Cardiac muscle cell (in vitro differentiated cells and primary cell): Measurements from ENCODE around the gene RASEF. TPM values are rescaled to one million over a fixed set of nuclear protein-coding genes. Genes with fewer than 3 reads are reported as not detected.

Experiments used
- DNase-seq, 2 donors: peaks; one replicate each; pipeline versions ENCODE4 v3.0.0 to v3.0.0-alpha.2; 2010 to 2017; ENCODE audit warnings: low read depth in 1 of 2, low spot score in 1 of 2
- H3K27ac ChIP-seq: fragments of 200-600 bp; sonication (generic); 2 replicates; pipeline ENCODE4 v1.5.1; 2016
- H3K27me3 ChIP-seq: fragments of 200-600 bp; sonication (generic); 2 replicates; pipeline ENCODE4 v1.6.0; 2016; ENCODE audit warnings: control low read depth
- H3K36me3 ChIP-seq: fragments of 200-600 bp; sonication (generic); 2 replicates; pipeline ENCODE4 v1.5.1; 2016; ENCODE audit warnings: control low read depth
- H3K4me1 ChIP-seq: fragments of 200-600 bp; sonication (generic); 2 replicates; pipeline ENCODE4 v1.8.1; 2017; ENCODE audit warnings: low read depth, mild to moderate bottlenecking, mixed run types
- H3K4me3 ChIP-seq: fragments of 200-600 bp; sonication (generic); 2 replicates; pipeline ENCODE4 v1.5.1; 2016; ENCODE audit warnings: mild to moderate bottlenecking
- H3K9me3 ChIP-seq: fragments of 200-600 bp; sonication (generic); 2 replicates; pipeline ENCODE4 v1.5.1; 2017; ENCODE audit warnings: low read depth, mild to moderate bottlenecking, control low read depth
- polyA plus RNA-seq: library from polyadenylated mRNA; unstranded; fragments of >200 nt; fragmentation: Nextera tagmentation; extraction: Ambion mirVana; gene quantifications from 2 replicates; pipeline ENCODE4 v1.2.1, GENCODE V29; 2016
- total RNA-seq: library from RNA; depleted of rRNA; stranded (reverse); fragments of >200 nt; gene quantifications from 2 replicates; pipeline ENCODE4 v1.2.3, GENCODE V29; 2016
- TF ChIP-seq, protein P1 (sequence below): IDR thresholded peaks from 2 replicates; pipeline ENCODE4 v1.5.1; 2012; ENCODE audit warnings: low read depth, mild to moderate bottlenecking, low read length

Gene RASEF
- total RNA-seq: 0.33 and 0.35 TPM in 2 replicates
- 0.27 and 0.57 TPM in 2 replicates for polyA plus RNA-seq

DNA sequence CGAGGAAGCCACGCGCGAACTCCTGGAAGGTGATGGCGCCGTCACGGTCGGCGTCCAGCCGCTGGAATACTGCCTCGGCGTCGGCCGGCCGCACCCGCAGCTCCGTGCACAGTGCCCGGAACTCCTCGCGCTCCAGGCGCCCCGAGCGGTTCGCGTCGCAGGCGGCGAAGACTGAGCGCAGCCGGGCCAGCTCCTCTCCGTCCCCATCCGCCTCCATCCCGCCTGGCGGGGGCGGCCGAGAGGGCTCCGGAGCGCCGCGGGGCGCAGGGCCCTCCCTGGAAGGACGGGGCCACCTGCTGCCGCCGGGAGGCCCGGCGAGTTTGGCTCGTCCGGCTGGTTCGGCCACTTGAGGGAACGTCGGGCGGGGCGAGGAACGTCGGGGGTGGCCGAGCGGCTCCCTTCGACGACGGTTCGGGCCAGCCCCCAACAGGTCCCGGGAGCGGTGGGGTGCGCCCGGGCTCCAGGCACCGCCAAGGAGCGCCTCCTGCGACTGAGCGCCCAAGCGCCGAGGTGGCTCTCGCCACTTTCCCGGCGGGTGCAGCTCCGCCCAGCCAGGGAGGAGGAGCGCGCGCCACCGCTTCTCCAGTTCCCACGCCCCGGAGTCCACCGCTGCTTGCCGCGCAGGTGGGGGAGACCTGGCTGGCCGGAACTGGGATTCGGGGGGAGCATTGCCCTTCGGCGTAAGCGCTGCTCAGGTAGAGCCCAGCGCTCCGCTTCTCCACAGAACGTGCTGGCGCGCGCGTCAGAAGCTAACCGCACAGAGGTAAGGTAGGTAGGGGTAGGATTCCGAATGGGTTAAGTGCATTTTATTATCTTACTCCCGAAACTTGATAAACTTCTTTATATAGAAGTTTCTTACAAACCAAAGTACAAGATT lies at the start of gene RASEF:
RASEF (minus strand) TSS at position 492 of the 877 bp plus-strand sequence; CDS start at position 217, 275 bp downstream.
- TF ChIP-seq, protein P1, sequence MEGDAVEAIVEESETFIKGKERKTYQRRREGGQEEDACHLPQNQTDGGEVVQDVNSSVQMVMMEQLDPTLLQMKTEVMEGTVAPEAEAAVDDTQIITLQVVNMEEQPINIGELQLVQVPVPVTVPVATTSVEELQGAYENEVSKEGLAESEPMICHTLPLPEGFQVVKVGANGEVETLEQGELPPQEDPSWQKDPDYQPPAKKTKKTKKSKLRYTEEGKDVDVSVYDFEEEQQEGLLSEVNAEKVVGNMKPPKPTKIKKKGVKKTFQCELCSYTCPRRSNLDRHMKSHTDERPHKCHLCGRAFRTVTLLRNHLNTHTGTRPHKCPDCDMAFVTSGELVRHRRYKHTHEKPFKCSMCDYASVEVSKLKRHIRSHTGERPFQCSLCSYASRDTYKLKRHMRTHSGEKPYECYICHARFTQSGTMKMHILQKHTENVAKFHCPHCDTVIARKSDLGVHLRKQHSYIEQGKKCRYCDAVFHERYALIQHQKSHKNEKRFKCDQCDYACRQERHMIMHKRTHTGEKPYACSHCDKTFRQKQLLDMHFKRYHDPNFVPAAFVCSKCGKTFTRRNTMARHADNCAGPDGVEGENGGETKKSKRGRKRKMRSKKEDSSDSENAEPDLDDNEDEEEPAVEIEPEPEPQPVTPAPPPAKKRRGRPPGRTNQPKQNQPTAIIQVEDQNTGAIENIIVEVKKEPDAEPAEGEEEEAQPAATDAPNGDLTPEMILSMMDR: no peak
- H3K27me3 ChIP-seq: peaks cover 96% of the 10 kb centered on the region
- DNase-seq: peak; percentile 13 to 48

DNA sequence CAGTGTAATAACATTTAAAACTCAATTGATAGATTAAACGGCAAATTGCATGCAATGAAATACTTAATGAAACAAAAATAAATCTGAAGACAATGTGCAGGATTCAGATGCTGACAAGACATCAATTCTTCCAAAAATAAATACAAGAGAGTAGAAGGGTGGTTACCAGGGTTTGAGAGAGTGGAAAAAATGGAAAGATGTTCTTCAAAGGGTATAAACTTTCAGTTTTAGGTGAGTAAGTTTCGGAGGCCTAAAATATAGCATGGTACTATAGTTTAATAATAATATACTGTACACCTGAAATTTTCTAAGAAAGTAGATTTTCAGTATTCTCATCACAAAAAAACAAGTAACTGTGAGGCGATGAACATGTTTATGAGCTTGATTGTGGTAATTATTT lies 48.2 kb upstream of the RASEF start:
- H3K27me3 ChIP-seq: peaks cover 49% of the 10 kb centered on the region
- H3K36me3 ChIP-seq: no peaks in the 10 kb centered on the region

More for the DNA sequence above, at the start of gene RASEF:
- peak within 1 kb of the TSS; percentile 28 for H3K4me3 ChIP-seq
- no peaks in the 10 kb centered on the region for H3K36me3 ChIP-seq
- H3K27ac ChIP-seq: no peak within 1 kb of the TSS
- no peaks in the 10 kb centered on the region for H3K9me3 ChIP-seq
- no peaks in the 10 kb centered on the region for H3K4me1 ChIP-seq

DNA sequence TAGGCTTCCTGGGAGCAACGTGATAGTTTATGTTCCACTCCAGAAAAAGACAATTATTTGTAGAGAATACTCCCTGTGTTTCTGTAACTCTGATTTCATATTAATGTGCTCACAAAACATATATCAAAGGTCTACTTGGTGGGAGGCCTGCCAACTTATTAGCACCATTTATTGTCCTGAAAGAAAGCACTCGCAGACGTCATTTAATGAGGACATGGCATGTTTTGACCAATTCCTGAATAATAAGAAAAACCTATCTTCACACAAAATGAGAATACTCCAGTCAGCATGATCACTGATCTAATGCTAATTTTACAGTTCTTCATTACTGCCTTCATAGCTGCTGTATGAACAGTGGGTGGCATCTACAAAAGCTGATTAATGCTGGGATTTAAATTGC lies 46.4 kb upstream of the RASEF start:
- peaks cover 3% of the 10 kb centered on the region for H3K9me3 ChIP-seq
- no peak overlapping the region for H3K27ac ChIP-seq
- no peaks in the 10 kb centered on the region for H3K4me1 ChIP-seq
- no peaks in the 10 kb centered on the region for H3K36me3 ChIP-seq
- H3K4me3 ChIP-seq: no peak overlapping the region
- TF ChIP-seq, protein P1: no peak
- peaks cover 68% of the 10 kb centered on the region for H3K27me3 ChIP-seq
- no peak for DNase-seq

More for the DNA sequence above, 48.2 kb upstream of the RASEF start:
- no peak overlapping the region for H3K27ac ChIP-seq
- no peaks in the 10 kb centered on the region for H3K4me1 ChIP-seq
- no peak overlapping the region for H3K4me3 ChIP-seq
- peaks cover 3% of the 10 kb centered on the region for H3K9me3 ChIP-seq
- DNase-seq: no peak
- TF ChIP-seq, protein P1: no peak

DNA sequence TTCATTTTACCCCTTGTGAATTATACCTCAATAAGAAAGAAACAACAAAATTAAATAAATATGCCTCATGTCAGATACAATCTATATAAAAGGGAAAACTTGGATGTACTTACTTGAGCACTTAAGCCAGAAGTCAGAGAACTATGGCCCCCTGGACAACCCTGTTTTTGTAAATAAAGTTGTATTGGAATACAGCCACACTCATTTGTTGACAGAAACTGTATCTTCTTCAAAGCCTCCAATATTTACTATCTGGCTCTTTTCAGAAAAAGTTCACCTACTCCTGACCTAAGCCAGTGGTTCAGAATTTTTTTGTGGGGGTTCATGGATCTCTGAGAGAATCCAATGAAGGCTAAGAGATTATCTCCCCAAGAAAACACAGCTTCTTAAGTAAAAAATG lies 45.3 kb upstream of the RASEF start:
- TF ChIP-seq, protein P1: no peak
- no peaks in the 10 kb centered on the region for H3K4me1 ChIP-seq
- peaks cover 1% of the 10 kb centered on the region for H3K9me3 ChIP-seq
- no peak for DNase-seq
- no peak overlapping the region for H3K4me3 ChIP-seq
- H3K36me3 ChIP-seq: no peaks in the 10 kb centered on the region
- H3K27ac ChIP-seq: no peak overlapping the region
- peaks cover 78% of the 10 kb centered on the region for H3K27me3 ChIP-seq

DNA sequence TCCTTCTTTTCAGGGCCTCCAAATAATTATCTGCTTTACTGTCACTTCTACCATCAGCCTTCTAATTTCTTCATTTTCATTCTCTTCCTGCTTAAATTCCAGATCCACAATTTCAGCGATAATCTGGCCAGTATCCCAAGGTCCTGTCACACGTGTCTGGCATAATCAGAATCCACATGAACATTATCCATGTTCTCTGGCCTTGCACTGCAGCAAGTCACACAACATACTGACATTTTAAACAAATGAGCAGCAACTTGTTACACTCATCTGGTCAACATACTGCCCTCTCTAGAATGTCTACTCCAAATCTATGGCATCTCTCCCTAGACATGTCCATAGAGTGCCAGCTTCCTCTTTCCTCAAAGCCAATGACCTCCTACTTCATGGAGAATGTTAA lies 43.8 kb upstream of the RASEF start:
- no peaks in the 10 kb centered on the region for H3K36me3 ChIP-seq
- no peak for DNase-seq
- H3K9me3 ChIP-seq: no peaks in the 10 kb centered on the region
- TF ChIP-seq, protein P1: no peak
- H3K27ac ChIP-seq: no peak overlapping the region
- H3K4me3 ChIP-seq: no peak overlapping the region
- peaks cover 93% of the 10 kb centered on the region for H3K27me3 ChIP-seq
- no peaks in the 10 kb centered on the region for H3K4me1 ChIP-seq
